Right atrium auricular region (tissue), 2 donors: ENCODE data around the gene YIPF3. TPM values are rescaled to one million over a fixed set of nuclear protein-coding genes. Genes with fewer than 3 reads are reported as not detected.
A peak's percentile ranks its signal among the peaks of the same experiment; 100 is the strongest.

Experiments
- DNase-seq: peaks from one replicate; pipeline ENCODE4 v3.0.0-alpha.2; 2019; ENCODE audit warnings: low spot score
- H3K27ac ChIP-seq, 2 donors: fragments of 200-600 bp; sonication (generic); 1 replicate in 1 of 2; 2 replicates in 1 of 2; pipeline ENCODE4 v1.5.1; 2016 to 2019
- H3K27me3 ChIP-seq, 2 donors: fragments of 200-600 bp; sonication (generic); one replicate each; pipeline versions ENCODE4 v1.5.1 to v1.6.0; 2017 to 2019
- H3K36me3 ChIP-seq: fragments of 200-600 bp; sonication (generic); one replicate; pipeline ENCODE4 v1.5.1; 2016
- H3K4me1 ChIP-seq, 2 donors: fragments of 200-600 bp; sonication (generic); one replicate each; pipeline versions ENCODE4 v1.5.1 to v1.6.0; 2017 to 2019
- H3K4me3 ChIP-seq, 2 donors: fragments of 200-600 bp; sonication (generic); 1 replicate in 1 of 2; 2 replicates in 1 of 2; pipeline ENCODE4 v1.5.1; 2017 to 2019; ENCODE audit warnings: mild to moderate bottlenecking in 1 of 2, moderate library complexity in 1 of 2
- H3K9me3 ChIP-seq, 2 donors: fragments of 200-600 bp; sonication (generic); one replicate each; pipeline ENCODE4 v1.5.1; 2019
- CTCF ChIP-seq, 2 donors: fragments of 200-600 bp; sonication (generic); IDR thresholded peaks; one replicate each; pipeline ENCODE4 v1.5.1; 2019; ENCODE audit warnings: antibody characterized with exemption in 2 of 2
- total RNA-seq, 2 donors: library from RNA; depleted of rRNA; stranded (reverse); fragments of >200 nt; gene quantifications; one replicate each; pipeline ENCODE4 v1.1.0, GENCODE V29; 2016

YIPF3 gene
- total RNA-seq, 2 donors from 2014 or later: 84.0 to 103 TPM

- Histone ChIP-seq H3K27me3 (no peaks in the 10 kb centered on the region), H3K4me3 (no peak overlapping the region), H3K27ac (no peak overlapping the region), H3K36me3 (no peaks in the 10 kb centered on the region), H3K9me3 (no peaks in the 10 kb centered on the region), H3K4me1 (no peaks in the 10 kb centered on the region)
- no peak for DNase-seq
- TF ChIP-seq CTCF (IDR thresholded peaks at IDR 0.05): no peak
Measured at GRCh38 chr6:43488667-43489276, 28.0 kb downstream of the YIPF3 start.

GRCh38 chr6:43481591-43482236 is 35.0 kb downstream of the YIPF3 start:
- Histone ChIP-seq H3K36me3 (no peaks in the 10 kb centered on the region), H3K4me3 (no peak overlapping the region), H3K9me3 (no peaks in the 10 kb centered on the region), H3K27me3 (no peaks in the 10 kb centered on the region), H3K4me1 (peaks cover 0 to 17% of the 10 kb centered on the region in 2 donors), H3K27ac (no peak overlapping the region)
- no peak for TF ChIP-seq CTCF (IDR thresholded peaks at IDR 0.05)
- DNase-seq: no peak

GRCh38 chr6:43481075-43481474 is 35.7 kb downstream of the YIPF3 start:
- no peak overlapping the region for H3K27ac ChIP-seq
- H3K4me3 ChIP-seq: no peak overlapping the region
- no peaks in the 10 kb centered on the region for H3K27me3 ChIP-seq
- no peaks in the 10 kb centered on the region for H3K36me3 ChIP-seq
- no peaks in the 10 kb centered on the region for H3K9me3 ChIP-seq
- no peak for DNase-seq
- H3K4me1 ChIP-seq: peaks cover 0 to 19% of the 10 kb centered on the region in 2 donors
- TF ChIP-seq CTCF (IDR thresholded peaks at IDR 0.05): no peak

- Histone ChIP-seq H3K4me1 (peaks cover 0 to 19% of the 10 kb centered on the region in 2 donors), H3K27me3 (no peaks in the 10 kb centered on the region), H3K36me3 (no peaks in the 10 kb centered on the region), H3K4me3 (peak overlapping the region; percentile 73 to 77), H3K9me3 (no peaks in the 10 kb centered on the region), H3K27ac (peak overlapping the region; percentile 81 to 82)
- no peak for TF ChIP-seq CTCF (IDR thresholded peaks at IDR 0.05)
- no peak for DNase-seq
Measured at GRCh38 chr6:43478008-43478372, 38.7 kb downstream of the YIPF3 start.

- peak within 1 kb of the TSS; percentile 81 to 82 for H3K27ac ChIP-seq
- peak within 1 kb of the TSS; percentile 73 to 77 for H3K4me3 ChIP-seq
- no peaks in the 10 kb centered on the region for H3K36me3 ChIP-seq
- peaks cover 0 to 19% of the 10 kb centered on the region in 2 donors for H3K4me1 ChIP-seq
- no peak for TF ChIP-seq CTCF (IDR thresholded peaks at IDR 0.05)
- DNase-seq: peak; percentile 90
- H3K9me3 ChIP-seq: no peaks in the 10 kb centered on the region
- no peaks in the 10 kb centered on the region for H3K27me3 ChIP-seq
Measured at GRCh38 chr6:43477235-43478007, 39.3 kb downstream of the YIPF3 start, which contains the start of gene TJAP1. TSS of gene TJAP1 (plus strand) at chr6:43477570. CDS start at chr6:43499002, 21,432 bp downstream.
